ENCODE measurements around the gene TPCN1. TPM values are rescaled to one million over a fixed set of nuclear protein-coding genes. Genes with fewer than 3 reads are reported as not detected.
A peak's percentile ranks its signal among the peaks of the same experiment; 100 is the strongest.

The TPCN1 gene
- polyA plus RNA-seq, 1 experiment = 10.9 TPM

GRCh38 chr12:113268621-113269020, 47.4 kb downstream of the TPCN1 start:
- ChIA-PET CTCF (no interaction called here), POLR2A (interaction anchor here (0.6 kb wide), 1 partner anchor 86 kb away, joined by 3 read pairs; no protein-coding TSS in a partner anchor)
- no peak for TF ChIP-seq CTCF (IDR thresholded peaks at IDR 0.05; ENCODE audit: low read depth, low read length)
- Histone ChIP-seq H3K9me3 (ENCODE audit: control insufficient read depth, insufficient read depth, low read length) (no peaks in the 10 kb centered on the region; the same call in 1 of the 2 replicates), H3K27me3 (ENCODE audit: control insufficient read depth, insufficient read depth, low read length) (no peaks in the 10 kb centered on the region), H3K27ac (ENCODE audit: low read depth, low read length) (no peak overlapping the region), H3K4me3 (ENCODE audit: low read depth, low read length) (no peak overlapping the region)
- DNase-seq (ENCODE audit: low read depth, low spot score) = no peak

DNA sequence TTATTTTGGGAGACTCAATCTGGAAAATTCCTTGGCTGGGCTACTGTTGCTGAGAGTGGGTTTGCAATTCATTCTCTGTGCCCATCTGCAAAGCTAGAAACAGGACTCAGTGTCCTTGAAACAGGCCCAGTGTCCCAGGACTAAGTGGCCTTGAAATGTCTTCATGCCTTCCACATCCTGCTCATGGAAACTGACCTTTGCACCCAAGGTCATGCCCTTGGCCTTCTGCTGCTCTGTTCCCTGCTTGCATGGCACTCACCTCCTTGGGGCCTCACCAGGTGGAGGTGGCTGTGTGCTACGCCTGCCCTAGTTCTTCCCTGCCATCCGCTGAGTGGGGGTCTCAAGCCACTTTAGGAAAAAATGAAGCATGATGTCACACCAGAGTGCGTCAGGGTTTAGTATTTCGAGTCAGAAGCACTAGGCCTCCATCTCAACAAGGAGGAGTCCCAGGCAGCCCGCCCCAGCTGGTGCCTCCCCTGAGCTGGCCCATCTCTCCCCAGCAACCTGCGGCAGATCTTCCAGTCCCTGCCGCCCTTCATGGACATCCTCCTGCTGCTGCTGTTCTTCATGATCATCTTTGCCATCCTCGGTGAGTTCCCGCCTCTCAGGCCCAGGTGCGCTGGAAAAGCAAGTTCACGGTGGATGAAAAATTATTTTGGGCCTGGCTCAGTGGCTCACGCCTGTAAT, 48.1 kb downstream of the TPCN1 start:
- ChIA-PET POLR2A (interaction anchor here (0.6 to 0.7 kb wide), 2 partner anchors 31 to 87 kb away, joined by 3 read pairs; no protein-coding TSS in a partner anchor), CTCF (no interaction called here)
- H3K4me3 ChIP-seq (ENCODE audit: low read depth, low read length) = no peak overlapping the region
- H3K9me3 ChIP-seq (ENCODE audit: control insufficient read depth, insufficient read depth, low read length) = no peaks in the 10 kb centered on the region; the same call in 1 of the 2 replicates
- no peak for DNase-seq (ENCODE audit: low read depth, low spot score)
- no peak for TF ChIP-seq CTCF (IDR thresholded peaks at IDR 0.05; ENCODE audit: low read depth, low read length)
- no peaks in the 10 kb centered on the region for H3K27me3 ChIP-seq (ENCODE audit: control insufficient read depth, insufficient read depth, low read length)
- H3K27ac ChIP-seq (ENCODE audit: low read depth, low read length) = no peak overlapping the region

DNA sequence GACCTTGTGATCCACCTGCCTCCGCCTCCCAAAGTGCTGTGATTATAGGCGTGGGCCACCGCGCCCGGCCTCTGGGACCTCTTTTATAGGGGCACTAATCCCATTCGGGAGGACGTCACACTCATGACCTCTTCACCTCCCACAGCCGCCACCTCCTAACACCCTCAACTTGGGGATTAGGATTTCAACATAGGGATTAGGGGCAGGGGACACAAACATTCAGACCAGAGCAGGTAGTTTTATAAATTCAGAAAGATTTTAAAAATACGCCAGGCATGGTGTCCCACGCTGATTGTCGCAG, 49.4 kb downstream of the TPCN1 start:
- no peak for DNase-seq (ENCODE audit: low read depth, low spot score)
- H3K9me3 ChIP-seq (ENCODE audit: control insufficient read depth, insufficient read depth, low read length) = no peaks in the 10 kb centered on the region; the same call in 1 of the 2 replicates
- ChIA-PET CTCF (interaction anchor here (0.8 kb wide), 1 partner anchor 155 kb away, joined by 3 read pairs; no protein-coding TSS in a partner anchor), POLR2A (no interaction called here)
- no peaks in the 10 kb centered on the region for H3K27me3 ChIP-seq (ENCODE audit: control insufficient read depth, insufficient read depth, low read length)
- no peak for TF ChIP-seq CTCF (IDR thresholded peaks at IDR 0.05; ENCODE audit: low read depth, low read length)
- no peak overlapping the region for H3K27ac ChIP-seq (ENCODE audit: low read depth, low read length)
- no peak overlapping the region for H3K4me3 ChIP-seq (ENCODE audit: low read depth, low read length)

DNA sequence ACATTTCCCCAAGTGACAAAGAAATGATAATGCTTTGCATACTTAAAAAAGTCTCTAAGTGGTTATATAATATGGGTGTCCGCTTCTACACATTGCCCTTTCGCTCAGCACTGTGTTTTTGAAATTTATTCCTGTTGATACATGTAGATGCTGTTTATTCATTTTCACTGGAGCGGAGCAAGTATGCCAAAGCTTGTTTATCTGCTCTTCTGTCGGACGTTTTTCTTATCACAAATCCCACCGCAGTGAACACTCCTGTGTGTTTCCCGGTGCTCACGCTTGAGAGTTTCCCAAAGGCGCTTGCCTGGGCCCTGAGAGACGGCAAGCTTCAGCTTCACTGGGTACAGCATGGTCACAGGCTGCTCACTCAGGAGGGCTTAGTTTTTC, 50.2 kb downstream of the TPCN1 start:
- ChIA-PET CTCF (no interaction called here), POLR2A (interaction anchor here (1.6 kb wide), 1 partner anchor 49 kb away, joined by 6 read pairs; no protein-coding TSS in a partner anchor)
- peak overlapping the region; percentile 89 for H3K27ac ChIP-seq (ENCODE audit: low read depth, low read length)
- DNase-seq (ENCODE audit: low read depth, low spot score) = no peak
- H3K27me3 ChIP-seq (ENCODE audit: control insufficient read depth, insufficient read depth, low read length) = no peaks in the 10 kb centered on the region
- TF ChIP-seq CTCF (IDR thresholded peaks at IDR 0.05; ENCODE audit: low read depth, low read length) = no peak
- H3K9me3 ChIP-seq (ENCODE audit: control insufficient read depth, insufficient read depth, low read length) = no peaks in the 10 kb centered on the region; the same call in 1 of the 2 replicates
- H3K4me3 ChIP-seq (ENCODE audit: low read depth, low read length) = no peak overlapping the region

GRCh38 chr12:113271853-113272561, 50.7 kb downstream of the TPCN1 start:
- POLR2A ChIA-PET = interaction anchor here (0.7 to 1.6 kb wide), 2 partner anchors 27 to 49 kb away, joined by 3 to 6 read pairs; no protein-coding TSS in a partner anchor
- TF ChIP-seq CTCF (IDR thresholded peaks at IDR 0.05; ENCODE audit: low read depth, low read length) = no peak
- CTCF ChIA-PET = no interaction called here
- H3K4me3 ChIP-seq (ENCODE audit: low read depth, low read length) = peak overlapping the region; percentile 35
- peak overlapping the region; percentile 89 for H3K27ac ChIP-seq (ENCODE audit: low read depth, low read length)
- H3K9me3 ChIP-seq (ENCODE audit: control insufficient read depth, insufficient read depth, low read length) = no peaks in the 10 kb centered on the region; the same call in 1 of the 2 replicates
- H3K27me3 ChIP-seq (ENCODE audit: control insufficient read depth, insufficient read depth, low read length) = no peaks in the 10 kb centered on the region
- DNase-seq (ENCODE audit: low read depth, low spot score) = peak; percentile 49

Data from AG04450 (cell line).